Endodermal cell (in vitro differentiated cells): ENCODE data around the gene DGKB. TPM values are rescaled to one million over a fixed set of nuclear protein-coding genes. Genes with fewer than 3 reads are reported as not detected.

Experiments
- DNase-seq: peaks from one replicate; pipeline ENCODE4 v3.0.0-alpha.2; 2017
- H3K27ac ChIP-seq: 2 replicates; pipeline ENCODE4 v1.5.1; 2013; ENCODE audit warnings: mild to moderate bottlenecking, low read depth, low read length, moderate library complexity
- H3K27me3 ChIP-seq: 2 replicates; pipeline ENCODE4 v1.6.1; 2013; ENCODE audit warnings: mild to moderate bottlenecking, low read length, moderate library complexity; ENCODE audit not compliant: insufficient read depth, control insufficient read depth, poor library complexity, severe bottlenecking
- H3K36me3 ChIP-seq: 2 replicates; pipeline ENCODE4 v1.7.0; 2013; ENCODE audit warnings: mild to moderate bottlenecking, low read length, moderate library complexity; ENCODE audit not compliant: control insufficient read depth, insufficient read depth
- H3K4me1 ChIP-seq: one replicate; pipeline ENCODE4 v1.7.0; 2013; ENCODE audit warnings: low read length; ENCODE audit not compliant: control insufficient read depth, insufficient read depth
- H3K4me3 ChIP-seq: 2 replicates; pipeline ENCODE4 v1.5.1; 2013; ENCODE audit warnings: mild to moderate bottlenecking, low read length, moderate library complexity
- H3K9ac ChIP-seq: 2 replicates; pipeline ENCODE4 v1.6.1; 2013; ENCODE audit warnings: mild to moderate bottlenecking, low read length, moderate library complexity; ENCODE audit not compliant: poor library complexity, severe bottlenecking; ENCODE audit errors: extremely low read depth
- H3K9me3 ChIP-seq: 2 replicates; pipeline ENCODE4 v1.6.1; 2013; ENCODE audit warnings: mild to moderate bottlenecking, low read length, moderate library complexity; ENCODE audit not compliant: control insufficient read depth
- H3K27ac Mint-ChIP-seq: 2 replicates; pipeline ENCODE4 v1.8.0; 2020; ENCODE audit warnings: mixed read lengths
- H3K27me3 Mint-ChIP-seq: 2 replicates; pipeline ENCODE4 v1.8.0; 2021; ENCODE audit warnings: mild to moderate bottlenecking, mixed read lengths; ENCODE audit not compliant: insufficient read depth
- H3K36me3 Mint-ChIP-seq: 2 replicates; pipeline ENCODE4 v1.8.0; 2020; ENCODE audit warnings: low read depth, mixed read lengths
- H3K4me1 Mint-ChIP-seq: 2 replicates; pipeline ENCODE4 v1.8.0; 2020; ENCODE audit warnings: mixed read lengths
- H3K4me3 Mint-ChIP-seq: 2 replicates; pipeline ENCODE4 v1.8.0; 2020; ENCODE audit warnings: mild to moderate bottlenecking, moderate library complexity, mixed read lengths
- H3K9me3 Mint-ChIP-seq: 2 replicates; pipeline ENCODE4 v1.8.0; 2020; ENCODE audit warnings: mild to moderate bottlenecking, mixed read lengths
- WGBS, 2 experiments: methylation state at CpG; one replicate each; pipeline versions ENCODE4 v1.1.5 to v1.1.7; 2013; ENCODE audit warnings: missing lambda C conversion rate in 2 of 2, mixed read lengths in 1 of 2; ENCODE audit not compliant: insufficient coverage in 1 of 2, insufficient read length in 1 of 2; 5-methylcytosine and 5-hydroxymethylcytosine counted together
- total RNA-seq, 2 donors: library from RNA; stranded (reverse); fragmentation: NEBNext Ultra II Directional in 1 of 2; extraction: Animal tissue kit (Norgen Biotek cat#: 25700) in 1 of 2; gene quantifications; 2 replicates in 1 of 2; 3 replicates in 1 of 2; pipeline ENCODE4 v1.2.1, GENCODE V29; 2021
- TF ChIP-seq, protein P1 (sequence below): fragments of 200-600 bp; sonication (generic); conservative IDR thresholded peaks from 2 replicates; pipeline ENCODE4 v1.5.0; 2021; ENCODE audit warnings: antibody characterized with exemption, mild to moderate bottlenecking

DGKB gene
- total RNA-seq, 2 donors from 2014 or later = 5.1 to 5.2 TPM

DNA sequence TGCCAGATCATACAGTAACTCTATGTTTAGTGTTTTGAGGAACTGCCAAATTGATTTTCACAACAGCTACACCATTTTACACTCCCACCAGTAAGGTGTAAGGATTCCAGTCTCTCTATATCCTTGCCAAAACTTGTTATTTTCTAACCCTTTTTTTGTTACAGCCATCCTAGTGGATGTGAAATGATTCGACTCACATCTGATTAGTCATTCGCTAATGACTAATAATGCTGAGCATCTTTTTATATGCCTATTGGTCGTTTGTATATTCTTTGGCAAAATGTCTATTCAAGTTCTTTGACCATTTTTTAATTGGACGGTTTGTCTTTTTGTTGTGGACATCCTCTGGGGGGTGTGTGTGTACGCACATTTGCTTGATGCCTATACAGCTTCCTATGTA, 142.8 kb downstream of the DGKB start:
- no peak overlapping the region for H3K27ac ChIP-seq
- no peaks in the 10 kb centered on the region for H3K4me1 ChIP-seq
- no peak overlapping the region for H3K27ac Mint-ChIP-seq
- no peaks in the 10 kb centered on the region for H3K36me3 ChIP-seq
- no peaks in the 10 kb centered on the region for H3K9me3 ChIP-seq
- H3K4me1 Mint-ChIP-seq = peaks cover 12% of the 10 kb centered on the region
- no peak for DNase-seq
- H3K27me3 ChIP-seq = no peaks in the 10 kb centered on the region
- TF ChIP-seq, protein P1, sequence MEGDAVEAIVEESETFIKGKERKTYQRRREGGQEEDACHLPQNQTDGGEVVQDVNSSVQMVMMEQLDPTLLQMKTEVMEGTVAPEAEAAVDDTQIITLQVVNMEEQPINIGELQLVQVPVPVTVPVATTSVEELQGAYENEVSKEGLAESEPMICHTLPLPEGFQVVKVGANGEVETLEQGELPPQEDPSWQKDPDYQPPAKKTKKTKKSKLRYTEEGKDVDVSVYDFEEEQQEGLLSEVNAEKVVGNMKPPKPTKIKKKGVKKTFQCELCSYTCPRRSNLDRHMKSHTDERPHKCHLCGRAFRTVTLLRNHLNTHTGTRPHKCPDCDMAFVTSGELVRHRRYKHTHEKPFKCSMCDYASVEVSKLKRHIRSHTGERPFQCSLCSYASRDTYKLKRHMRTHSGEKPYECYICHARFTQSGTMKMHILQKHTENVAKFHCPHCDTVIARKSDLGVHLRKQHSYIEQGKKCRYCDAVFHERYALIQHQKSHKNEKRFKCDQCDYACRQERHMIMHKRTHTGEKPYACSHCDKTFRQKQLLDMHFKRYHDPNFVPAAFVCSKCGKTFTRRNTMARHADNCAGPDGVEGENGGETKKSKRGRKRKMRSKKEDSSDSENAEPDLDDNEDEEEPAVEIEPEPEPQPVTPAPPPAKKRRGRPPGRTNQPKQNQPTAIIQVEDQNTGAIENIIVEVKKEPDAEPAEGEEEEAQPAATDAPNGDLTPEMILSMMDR = no peak
- H3K36me3 Mint-ChIP-seq = no peaks in the 10 kb centered on the region
- no peak overlapping the region for H3K4me3 Mint-ChIP-seq
- H3K4me3 ChIP-seq = no peak overlapping the region
- H3K9me3 Mint-ChIP-seq = no peaks in the 10 kb centered on the region
- WGBS, 2 experiments = 90 to 100% methylated on average over 2 to 5 of the region's 5 CpGs
- no peak overlapping the region for H3K9ac ChIP-seq
- no peaks in the 10 kb centered on the region for H3K27me3 Mint-ChIP-seq

DNA sequence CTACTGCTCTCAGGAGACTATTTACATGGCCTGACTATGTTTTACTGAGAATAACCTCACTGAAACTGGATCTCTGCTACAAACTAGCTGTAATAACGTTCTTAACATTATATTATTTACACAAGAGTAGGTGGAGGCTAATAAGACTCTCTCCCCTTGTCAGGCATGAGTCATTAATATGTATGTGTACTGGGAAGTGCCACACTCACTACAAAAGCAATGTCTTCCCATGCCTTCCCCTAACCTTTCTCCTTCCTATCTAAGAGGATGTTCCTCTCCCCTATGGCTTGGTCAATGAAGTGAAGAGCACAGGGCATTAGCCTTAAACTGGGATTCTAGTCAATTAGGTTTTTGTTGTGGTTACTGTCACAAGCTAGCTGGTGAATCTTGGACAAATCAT, 147.9 kb downstream of the DGKB start:
- no peaks in the 10 kb centered on the region for H3K27me3 ChIP-seq
- TF ChIP-seq, protein P1 = no peak
- H3K9me3 Mint-ChIP-seq = no peaks in the 10 kb centered on the region
- no peak overlapping the region for H3K9ac ChIP-seq
- H3K4me1 ChIP-seq = no peaks in the 10 kb centered on the region
- no peaks in the 10 kb centered on the region for H3K36me3 ChIP-seq
- H3K4me1 Mint-ChIP-seq = no peaks in the 10 kb centered on the region
- H3K36me3 Mint-ChIP-seq = no peaks in the 10 kb centered on the region
- no peaks in the 10 kb centered on the region for H3K9me3 ChIP-seq
- DNase-seq = no peak
- H3K27ac ChIP-seq = no peak overlapping the region
- no peak overlapping the region for H3K4me3 Mint-ChIP-seq
- no peaks in the 10 kb centered on the region for H3K27me3 Mint-ChIP-seq
- no peak overlapping the region for H3K4me3 ChIP-seq
- H3K27ac Mint-ChIP-seq = no peak overlapping the region
- WGBS, 2 experiments = no CpG with 5 or more reads among the region's 1 CpG

DNA sequence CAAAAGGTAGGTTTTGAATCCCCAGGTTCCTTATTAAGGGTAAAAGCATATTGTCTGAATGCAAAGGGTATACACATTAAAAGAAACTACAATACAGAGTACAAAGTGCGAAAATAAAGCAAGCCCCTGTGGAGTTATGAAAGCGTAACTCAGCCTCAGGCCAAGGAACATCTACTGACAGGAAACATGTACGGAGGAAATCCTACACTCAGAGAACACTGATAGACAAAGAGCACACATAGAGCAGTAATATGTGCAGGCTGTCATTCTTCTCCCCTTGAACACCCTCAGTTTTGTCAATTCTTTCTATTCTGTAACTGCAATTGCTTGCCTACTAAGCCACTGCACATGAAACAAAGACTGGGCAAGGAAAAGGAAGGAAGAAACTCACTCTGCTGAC, 150.2 kb downstream of the DGKB start:
- Mint-ChIP-seq H3K4me3 (no peak overlapping the region), H3K4me1 (no peaks in the 10 kb centered on the region), H3K9me3 (peaks cover 2% of the 10 kb centered on the region), H3K27me3 (no peaks in the 10 kb centered on the region), H3K36me3 (no peaks in the 10 kb centered on the region), H3K27ac (no peak overlapping the region)
- Histone ChIP-seq H3K9ac (no peak overlapping the region), H3K4me1 (no peaks in the 10 kb centered on the region), H3K36me3 (no peaks in the 10 kb centered on the region), H3K27me3 (no peaks in the 10 kb centered on the region), H3K27ac (no peak overlapping the region), H3K4me3 (no peak overlapping the region), H3K9me3 (no peaks in the 10 kb centered on the region)
- WGBS, 2 experiments = 89 to 94% methylated on average over 2 to 3 of the region's 3 CpGs
- TF ChIP-seq, protein P1 = no peak
- no peak for DNase-seq
